Measurements from ENCODE around the gene KCNK1.
"Not testable (repeated sequence)": the region's sequence is repeated elsewhere in the genome, so short reads cannot be mapped to it uniquely, and the experiment has no call there.

The KCNK1 gene

DNA sequence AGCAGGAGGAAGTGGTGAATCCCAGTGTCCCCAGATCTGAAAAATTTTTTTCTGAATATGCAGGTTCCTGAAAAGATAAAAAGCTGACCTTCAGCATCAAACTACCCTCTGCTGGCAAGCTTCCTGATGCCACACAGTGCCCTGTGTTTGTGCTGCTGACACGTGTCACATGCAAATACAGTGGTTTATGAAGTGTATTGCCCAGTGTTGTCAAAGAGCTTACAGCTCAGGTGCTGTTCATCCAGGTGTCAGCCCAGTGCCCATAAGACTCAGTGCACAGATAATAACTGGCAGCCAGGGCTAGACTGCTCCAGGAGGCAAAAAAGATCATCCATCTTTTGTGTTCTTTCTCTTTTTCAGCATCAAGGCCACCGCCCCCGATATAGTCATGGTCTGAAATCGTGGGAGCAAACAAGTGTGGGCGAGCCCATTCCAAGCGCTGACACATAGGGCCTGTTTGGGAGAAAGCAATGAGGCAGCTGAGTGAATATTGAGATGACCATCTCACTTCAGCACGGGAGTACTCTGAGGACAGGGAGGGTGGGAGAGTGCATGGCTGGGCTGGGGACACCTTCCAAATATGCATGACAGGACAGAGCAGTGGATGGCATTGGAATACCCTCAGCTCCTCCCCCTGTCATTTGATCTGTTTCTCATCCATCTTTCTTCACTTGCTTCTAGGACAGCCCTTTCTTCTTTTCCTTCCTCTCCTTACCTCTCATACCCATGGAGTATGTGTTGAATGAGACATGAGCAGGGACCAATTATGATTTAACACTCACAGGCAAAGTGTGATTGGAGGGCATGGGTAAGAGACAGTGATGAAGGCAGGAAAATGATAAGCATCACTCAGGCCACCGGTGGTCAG, 6.4 kb upstream of the KCNK1 start:
- in situ Hi-C loops (cut with MboI; ENCODE audit: low sequenced_read_pairs): no loop called here

DNA sequence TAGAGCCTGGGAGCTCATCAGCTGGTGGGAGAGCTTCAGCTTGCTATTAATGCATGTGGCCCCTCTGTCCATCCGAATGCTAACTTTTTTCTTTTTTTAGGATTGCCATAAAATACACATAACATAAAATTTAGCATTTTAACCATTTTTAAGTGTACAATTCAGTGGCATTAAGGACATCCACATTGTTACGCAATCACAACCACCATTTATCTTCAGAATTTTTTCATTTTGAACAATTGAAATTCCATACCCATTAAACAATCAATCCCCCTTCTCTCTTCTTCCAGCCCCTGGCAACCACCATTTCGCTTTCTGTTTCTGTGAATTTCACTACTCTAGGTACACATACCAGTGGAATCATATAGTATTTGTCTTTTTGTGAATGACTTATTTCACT, 4.9 kb upstream of the KCNK1 start:
- in situ Hi-C loops (cut with MboI; ENCODE audit: low sequenced_read_pairs): no loop called here

DNA sequence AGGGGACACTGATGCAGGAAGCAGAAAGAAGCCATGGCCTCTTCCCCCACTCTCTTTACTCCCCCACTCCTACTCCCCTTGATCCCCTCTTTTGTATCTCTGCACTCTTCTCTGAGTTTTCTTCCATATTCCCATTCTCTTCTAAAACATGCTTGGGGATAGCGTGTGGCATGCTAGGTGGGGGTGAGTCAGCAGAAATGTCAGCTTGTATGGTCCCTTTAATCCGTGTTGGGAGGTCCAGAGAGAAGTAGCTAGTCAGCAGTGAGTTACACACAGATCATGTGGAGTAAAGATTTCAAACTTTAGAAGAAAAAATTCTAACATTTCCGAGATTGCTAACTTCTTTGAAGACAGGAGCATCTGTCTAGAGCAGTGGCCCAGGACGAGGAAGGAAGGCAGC, 4.0 kb upstream of the KCNK1 start:
- in situ Hi-C loops (cut with MboI; ENCODE audit: low sequenced_read_pairs): no loop called here

DNA sequence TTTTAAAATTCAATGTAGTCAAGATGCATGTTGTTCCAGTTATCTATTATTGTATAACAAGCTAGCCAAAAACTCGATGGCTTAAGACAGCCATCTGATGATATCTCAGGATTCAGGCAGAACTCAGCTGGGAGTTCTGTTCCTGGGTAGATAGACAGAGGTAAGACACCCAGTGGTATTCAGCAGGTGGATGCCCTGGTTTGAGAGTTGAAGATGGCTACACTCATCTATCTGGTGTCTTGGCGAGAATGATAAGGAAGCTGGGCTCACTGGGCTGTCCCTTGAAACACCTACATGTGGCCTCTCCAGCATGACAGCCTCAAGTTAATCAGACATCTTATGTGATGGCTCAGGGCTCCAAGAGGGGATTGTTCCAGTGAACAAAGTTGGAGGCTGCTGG, 3.3 kb upstream of the KCNK1 start:
- in situ Hi-C loops (cut with MboI; ENCODE audit: low sequenced_read_pairs): no loop called here

DNA sequence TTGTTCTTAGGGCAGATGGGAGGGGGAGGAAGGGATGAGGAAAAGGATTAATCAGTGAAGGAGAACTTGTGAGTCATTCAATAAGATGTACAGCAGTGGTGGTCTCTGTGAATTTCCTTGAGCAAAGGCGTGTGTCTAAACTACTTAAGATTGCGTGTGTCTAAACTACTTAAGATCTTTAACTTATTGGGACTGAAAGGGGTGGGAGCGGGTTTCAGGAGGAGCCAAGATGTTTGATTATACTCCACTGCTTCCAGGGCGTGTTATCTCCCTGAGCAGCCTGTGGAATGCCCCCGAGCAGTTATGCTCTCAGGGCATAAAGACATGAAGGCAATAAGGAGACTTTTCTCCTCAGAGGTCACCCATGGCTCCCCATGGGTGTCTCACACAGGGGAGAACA, 2.5 kb upstream of the KCNK1 start:
- in situ Hi-C loops (cut with MboI; ENCODE audit: low sequenced_read_pairs): not testable (repeated sequence)

DNA sequence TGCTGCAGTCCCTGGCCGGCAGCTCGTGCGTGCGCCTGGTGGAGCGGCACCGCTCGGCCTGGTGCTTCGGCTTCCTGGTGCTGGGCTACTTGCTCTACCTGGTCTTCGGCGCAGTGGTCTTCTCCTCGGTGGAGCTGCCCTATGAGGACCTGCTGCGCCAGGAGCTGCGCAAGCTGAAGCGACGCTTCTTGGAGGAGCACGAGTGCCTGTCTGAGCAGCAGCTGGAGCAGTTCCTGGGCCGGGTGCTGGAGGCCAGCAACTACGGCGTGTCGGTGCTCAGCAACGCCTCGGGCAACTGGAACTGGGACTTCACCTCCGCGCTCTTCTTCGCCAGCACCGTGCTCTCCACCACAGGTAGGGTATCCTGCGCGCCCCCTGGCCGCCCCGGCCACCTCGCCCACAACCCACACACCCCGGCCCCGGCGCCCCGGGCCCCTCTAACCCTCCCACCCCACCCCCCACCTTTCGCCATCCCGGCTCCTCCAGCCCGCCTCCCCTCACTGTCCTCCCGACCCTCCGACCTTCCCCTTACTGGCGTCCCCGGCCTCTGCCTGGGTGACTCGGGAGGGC, 352 bp downstream of the KCNK1 start:
- in situ Hi-C loops (cut with MboI; ENCODE audit: low sequenced_read_pairs): no loop called here

DNA sequence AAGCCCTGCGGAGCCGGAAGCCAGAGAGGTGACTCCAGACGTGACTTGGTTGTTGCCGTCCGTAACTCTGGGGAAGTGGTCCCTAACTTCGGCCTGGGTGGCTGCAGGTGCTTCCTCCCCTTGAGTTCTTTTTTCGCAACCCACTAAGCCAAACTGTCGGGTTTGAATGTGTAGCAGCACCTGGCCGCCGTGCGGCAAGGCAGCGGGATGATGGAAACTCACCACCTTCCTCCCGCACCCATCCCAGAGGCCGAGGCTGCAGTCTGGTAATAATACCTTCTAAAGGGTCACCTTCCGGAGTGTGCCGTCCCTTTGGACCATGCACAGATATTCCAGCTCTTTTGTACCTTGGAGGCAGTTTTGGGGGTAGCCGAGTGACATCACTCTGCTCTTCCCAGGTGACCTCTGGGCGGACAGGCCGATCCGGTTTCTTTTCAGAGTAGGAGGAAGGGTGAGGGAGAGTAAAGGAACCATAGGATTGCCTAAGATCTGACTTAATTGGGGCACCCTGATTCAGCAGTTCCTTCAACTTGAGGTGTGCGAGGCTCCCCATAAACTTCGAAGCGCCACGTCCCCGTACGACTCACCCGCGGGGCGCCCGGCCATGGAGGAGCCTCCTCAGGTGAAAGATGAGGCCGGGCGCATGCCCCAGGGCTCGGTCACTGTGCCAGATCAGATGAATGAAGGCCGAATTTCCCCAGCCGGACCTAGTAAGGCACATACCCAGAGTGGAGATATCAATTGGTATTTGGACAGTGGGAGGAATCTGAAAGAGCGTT, 1.0 kb downstream of the KCNK1 start:
- in situ Hi-C loops (cut with MboI; ENCODE audit: low sequenced_read_pairs): no loop called here

DNA sequence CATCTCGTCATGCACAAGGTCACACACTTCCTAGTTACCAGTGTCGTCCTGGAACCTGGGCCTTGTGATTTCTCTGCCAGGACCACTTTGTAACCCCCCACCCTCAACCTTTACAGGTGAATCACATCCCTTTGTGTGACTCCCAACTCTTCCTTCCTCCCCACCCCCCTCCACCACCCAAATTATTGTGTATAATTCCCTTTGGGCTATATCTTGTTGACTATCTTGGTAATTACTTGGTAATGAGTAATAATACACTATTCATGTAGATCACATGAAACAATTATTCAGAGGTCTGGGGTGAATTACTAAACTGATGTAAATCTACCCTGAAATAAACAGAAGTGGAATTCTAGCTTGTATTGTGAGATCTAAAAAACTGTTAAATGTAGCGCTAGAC, 1.7 kb downstream of the KCNK1 start:
- in situ Hi-C loops (cut with MboI; ENCODE audit: low sequenced_read_pairs): no loop called here

DNA sequence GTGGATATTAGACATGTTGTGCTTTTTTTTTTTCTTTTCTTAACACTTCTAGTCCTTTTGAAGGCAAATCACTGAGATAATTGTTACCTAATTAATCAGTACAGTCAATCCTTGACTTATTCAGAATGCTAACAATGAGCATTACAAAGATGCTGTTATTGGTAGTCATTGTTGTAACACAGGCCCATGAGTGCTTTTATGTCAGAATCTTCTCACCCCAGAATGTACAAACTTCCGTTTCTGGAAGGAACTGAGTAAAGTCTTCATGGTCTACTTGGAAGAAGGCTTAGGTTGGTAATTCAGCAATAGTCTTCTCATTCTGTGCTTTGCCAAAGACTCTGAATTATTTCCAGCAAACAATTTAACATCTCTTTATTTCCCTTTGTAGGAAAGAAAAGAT, 3.1 kb downstream of the KCNK1 start:
- in situ Hi-C loops (cut with MboI; ENCODE audit: low sequenced_read_pairs): no loop called here

DNA sequence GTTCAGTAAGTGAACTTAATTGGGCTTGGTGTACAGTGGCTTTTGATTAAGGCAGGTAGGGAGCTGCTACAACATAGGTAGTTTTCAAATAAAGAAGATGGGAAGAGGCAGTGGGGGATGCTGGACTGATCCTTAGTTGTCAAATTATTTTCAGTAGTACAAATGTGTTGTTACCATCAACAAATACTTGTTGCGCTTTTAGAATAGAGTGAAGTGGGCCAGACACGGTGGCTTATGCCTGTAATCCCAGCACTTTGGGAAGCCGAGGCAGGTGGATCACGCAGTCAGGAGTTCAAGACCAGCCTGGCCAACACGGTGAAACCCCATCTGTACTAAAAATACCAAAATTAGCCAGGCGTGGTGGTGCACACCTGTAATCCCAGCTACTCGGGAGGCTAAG, 5.5 kb downstream of the KCNK1 start:
- in situ Hi-C loops (cut with MboI; ENCODE audit: low sequenced_read_pairs): not testable (repeated sequence)

DNA sequence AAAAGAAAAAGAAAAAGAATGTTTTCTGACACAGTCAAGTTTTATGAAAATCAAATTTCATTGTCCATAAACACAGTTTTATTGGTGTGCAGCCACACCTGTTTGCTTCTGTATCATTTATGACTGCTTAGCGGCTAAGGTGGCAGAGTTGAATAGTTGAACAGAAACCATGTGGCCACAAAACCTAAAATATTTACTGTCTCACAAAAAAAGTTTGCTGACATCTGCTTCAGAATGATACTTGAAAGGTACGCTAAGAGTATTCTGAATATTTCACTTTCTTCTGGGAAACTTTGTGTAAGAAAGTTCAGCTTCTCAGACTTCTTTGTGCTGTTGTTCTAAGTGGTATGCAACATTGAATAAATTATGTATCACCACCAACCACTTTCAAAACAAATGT, 6.2 kb downstream of the KCNK1 start:
- in situ Hi-C loops (cut with MboI; ENCODE audit: low sequenced_read_pairs): no loop called here

DNA sequence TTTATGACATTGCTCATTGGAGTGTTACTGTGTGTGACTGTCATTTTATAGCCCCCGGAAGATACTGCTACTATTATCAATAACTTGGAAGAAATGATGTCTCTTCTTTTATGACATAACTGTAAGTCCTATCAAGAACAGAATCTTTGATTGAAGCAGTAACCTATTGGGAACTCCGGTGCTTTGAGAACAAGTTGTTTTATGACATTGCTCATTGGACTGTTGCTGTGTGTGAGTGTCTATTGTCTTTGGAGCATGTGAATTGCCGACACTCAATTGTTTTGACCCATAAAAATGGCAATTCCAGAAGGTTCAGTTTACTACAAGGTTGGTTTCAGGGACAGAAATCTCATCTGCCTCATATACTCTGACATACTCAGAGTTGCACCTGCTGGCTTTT, 8.0 kb downstream of the KCNK1 start:
- in situ Hi-C loops (cut with MboI; ENCODE audit: low sequenced_read_pairs): no loop called here

DNA sequence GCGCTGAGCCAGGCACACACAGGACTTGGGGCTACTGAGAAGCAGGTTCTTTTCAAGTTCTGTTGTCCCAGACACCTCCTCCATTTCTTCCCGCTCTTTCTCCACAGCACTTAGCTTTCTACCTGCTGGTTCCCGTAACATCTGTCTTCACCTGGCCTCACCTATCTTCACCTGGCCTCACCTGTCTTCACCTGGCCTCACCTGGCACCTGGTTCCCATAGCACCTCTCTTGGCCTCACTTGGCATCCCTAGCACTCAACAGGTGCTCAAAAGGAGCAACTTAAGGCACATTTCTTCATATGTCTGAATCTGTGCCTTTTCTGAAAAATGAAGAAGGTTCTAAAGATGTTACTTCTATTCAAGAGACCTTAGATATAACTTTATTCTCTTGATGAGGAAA, 10.4 kb downstream of the KCNK1 start:
- in situ Hi-C loops (cut with MboI; ENCODE audit: low sequenced_read_pairs): no loop called here

DNA sequence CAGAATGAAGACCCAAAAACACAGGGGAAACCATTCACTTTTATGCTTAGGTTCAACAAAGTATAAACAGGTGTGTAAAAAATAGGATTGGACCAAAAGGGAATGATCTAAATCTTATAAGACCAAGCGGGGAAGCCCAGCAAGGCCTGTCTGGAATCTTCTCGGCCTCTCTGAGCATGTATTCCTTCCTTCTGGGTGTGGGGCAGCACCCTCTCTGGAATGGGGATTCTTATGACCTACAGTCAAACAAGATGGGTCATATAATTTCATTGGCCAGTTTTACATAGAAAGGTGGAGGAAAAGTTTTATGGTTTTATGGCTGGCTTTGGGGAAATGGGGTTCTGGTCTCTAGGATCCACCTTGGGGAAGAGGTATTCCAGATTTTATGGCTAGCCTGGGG, 11.2 kb downstream of the KCNK1 start:
- in situ Hi-C loops (cut with MboI; ENCODE audit: low sequenced_read_pairs): no loop called here

DNA sequence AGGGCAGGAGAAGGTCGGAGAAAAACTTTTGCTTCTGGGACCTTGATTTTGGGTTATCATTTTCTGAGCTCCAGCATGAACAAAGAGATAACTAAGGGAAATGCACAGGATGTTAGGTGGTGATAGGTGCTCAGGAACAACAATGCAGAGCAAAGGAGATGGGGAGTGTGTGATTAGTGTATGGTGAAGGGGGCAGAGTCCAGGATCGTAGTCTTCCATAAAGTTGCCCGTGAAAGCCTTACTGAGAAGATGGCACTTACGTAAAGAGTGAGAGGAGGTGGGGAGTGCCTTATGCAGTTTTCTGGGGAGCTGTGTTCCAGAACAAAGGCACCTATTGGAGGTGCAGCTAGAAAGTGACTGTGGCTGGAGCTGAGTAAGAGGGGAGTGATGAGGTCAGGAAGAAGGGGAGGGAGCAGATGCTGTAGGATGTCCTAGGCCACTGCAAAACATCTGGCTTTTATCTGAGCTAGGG, 11.6 kb downstream of the KCNK1 start:
- in situ Hi-C loops (cut with MboI; ENCODE audit: low sequenced_read_pairs): no loop called here

DNA sequence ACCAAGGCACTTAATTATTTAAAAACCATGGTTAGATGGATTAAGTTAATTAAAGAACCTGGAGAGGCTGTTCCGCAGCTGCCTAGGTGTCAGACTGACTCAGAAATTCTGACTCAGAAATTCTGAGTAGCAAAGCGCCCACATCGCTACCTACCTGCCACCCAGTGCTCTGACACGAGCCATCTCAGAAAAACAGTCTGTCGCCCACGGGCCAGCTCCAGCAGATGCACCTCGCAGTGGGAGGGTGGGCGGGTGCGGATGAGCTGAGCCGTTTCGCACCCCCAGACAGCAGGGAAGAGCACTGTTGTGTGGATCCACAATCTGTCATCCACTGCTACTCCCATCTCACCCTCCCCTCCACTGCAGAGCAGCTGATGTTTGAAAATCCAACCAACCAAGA, 13.5 kb downstream of the KCNK1 start:
- in situ Hi-C loops (cut with MboI; ENCODE audit: low sequenced_read_pairs): no loop called here

DNA sequence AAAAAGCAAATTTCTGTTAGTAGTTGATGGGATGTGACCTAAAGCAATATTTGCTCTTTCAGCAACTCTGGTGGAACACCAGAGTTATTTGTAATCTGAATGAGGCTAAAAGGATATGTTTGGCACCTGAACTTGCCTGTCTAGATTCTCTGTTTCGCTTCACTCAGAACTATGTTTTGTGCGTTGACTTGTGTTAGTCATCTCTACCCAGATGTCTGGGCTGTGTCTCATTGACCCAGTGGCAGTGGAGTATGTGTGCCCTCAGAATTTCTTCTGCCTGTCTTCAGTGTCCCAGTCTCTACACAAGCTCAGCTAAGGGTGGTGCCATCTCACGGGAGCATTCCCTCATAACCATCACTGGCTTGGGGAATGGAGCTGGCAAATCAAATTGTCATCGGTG, 13.9 kb downstream of the KCNK1 start:
- in situ Hi-C loops (cut with MboI; ENCODE audit: low sequenced_read_pairs): no loop called here

DNA sequence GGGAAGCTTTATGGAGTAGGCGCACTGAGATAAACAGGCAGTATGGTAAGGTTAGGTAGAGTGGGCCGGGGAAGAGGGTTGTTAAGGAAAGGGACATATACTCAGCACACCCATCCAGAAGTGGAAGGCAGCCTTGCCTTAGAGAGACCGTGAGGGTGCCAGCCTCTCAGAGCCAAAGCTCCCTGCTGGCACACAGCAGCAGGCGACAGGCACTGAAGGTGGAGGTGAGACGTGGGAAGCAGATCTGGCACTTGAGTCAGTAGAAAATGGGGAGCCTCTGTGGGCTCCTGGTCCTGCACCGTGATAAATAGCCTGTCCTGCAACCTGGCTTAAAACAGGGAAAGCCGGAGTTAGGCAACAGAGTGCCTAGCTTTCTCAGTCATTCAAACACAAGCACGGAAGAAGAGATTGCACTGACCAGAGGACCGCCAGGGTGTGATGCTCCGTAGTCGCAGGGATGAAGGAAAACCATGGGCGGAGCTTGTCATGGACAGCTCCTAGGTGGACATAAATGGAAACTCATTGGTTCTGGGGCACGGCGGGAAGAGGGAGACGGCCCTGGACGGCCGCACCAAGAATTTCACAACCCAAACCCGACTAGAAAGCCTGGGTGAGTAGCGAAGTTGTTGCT, 15.5 kb downstream of the KCNK1 start:
- in situ Hi-C loops (cut with MboI; ENCODE audit: low sequenced_read_pairs): no loop called here

DNA sequence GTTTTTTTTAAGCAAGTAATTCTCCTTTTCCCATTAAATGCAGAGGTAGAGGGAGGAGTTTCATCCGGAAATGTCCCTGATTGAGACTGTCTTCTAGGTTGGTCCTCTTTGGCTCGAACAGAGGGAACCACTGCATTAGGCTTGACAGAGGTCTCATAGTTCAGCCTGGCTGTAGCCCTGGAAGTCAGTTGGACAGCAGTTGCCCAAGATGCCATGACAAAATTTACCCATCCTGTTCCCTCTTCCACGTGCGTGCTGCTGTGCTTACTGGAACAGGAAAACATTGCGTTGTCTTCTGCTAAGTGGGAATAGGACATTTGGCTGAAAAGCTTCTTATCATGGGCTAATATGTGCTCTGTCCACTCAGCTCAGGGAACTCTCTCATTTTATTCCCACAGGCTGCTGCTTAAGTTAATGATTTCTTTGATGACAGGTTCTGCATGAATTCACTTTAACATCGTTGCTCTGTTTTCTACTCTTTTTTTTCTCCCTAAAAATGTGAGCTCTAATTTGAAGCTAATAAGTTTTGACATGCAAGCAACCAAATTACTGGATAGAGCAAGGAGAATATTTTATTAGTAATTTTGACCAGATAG, 18.0 kb downstream of the KCNK1 start:
- in situ Hi-C loops (cut with MboI; ENCODE audit: low sequenced_read_pairs): no loop called here

DNA sequence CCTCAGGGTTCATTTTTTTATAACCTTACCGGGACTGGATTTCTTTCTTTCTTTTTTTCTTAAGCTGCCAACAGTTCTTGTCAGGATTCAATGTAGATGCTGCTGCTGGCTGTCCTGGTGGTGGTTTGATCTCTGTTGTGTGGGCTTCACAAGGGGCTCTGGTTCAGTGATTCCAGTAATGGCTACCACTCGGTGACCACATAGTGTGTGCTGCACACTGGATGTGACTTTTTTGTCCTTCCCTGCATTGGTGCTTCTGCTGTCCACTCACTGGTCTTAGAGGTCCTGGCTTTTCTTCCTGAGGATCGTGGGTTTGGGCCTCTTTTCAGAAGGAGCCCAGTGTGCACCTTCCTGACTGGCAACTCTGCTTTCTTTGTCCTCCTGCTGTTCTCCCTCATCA, 18.5 kb downstream of the KCNK1 start:
- in situ Hi-C loops (cut with MboI; ENCODE audit: low sequenced_read_pairs): no loop called here

Data from hTERT RPE-1 (cell line).